ENCODE results near the gene NAP1L2.

DNA sequence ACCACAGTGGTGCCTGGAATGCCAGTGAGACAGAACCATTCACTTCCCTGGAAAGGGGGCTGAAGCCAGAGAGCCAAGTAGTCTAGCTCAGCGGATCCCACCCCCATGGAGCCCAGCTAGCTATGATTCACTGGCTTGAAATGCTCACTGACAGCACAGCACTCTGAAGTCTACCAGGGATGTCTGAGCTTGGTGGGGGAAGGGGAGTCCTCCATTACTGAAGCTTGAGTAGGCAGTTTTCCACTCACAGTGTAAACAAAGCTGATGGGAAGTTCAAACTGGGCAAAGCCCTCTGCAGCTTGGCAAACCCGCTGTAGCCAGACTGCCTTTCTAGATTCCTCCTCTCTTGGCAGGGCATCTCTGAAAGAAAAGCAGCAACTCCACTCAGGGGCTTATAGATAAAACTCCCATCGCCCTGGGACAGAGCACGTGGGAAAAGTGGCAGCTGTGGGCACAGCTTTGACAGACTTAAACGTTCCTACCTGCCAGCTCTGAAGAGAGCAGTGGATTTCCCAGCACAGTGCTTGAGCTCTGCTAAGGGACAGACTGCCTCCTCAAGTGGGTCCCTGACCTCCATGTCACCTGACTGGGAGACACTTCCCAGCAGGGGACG is 32.0 kb downstream of the NAP1L2 start:
- no peak for TF ChIP-seq POLR2A (IDR thresholded peaks at IDR 0.05; ENCODE audit: low read length)
- TF ChIP-seq GATA1 (IDR thresholded peaks at IDR 0.05; ENCODE audit: low read depth, low read length), result no peak
